ENCODE data around the gene BAZ2B. TPM values are rescaled to one million over a fixed set of nuclear protein-coding genes. Genes with fewer than 3 reads are reported as not detected.

The BAZ2B gene
- total RNA-seq, 1 donor from 2014 or later = 108 TPM

- no peak for DNase-seq (ENCODE audit: low spot score)
These were observed 154.1 kb downstream of the BAZ2B start for GRCh38 chr2:159462201-159462785.

DNA sequence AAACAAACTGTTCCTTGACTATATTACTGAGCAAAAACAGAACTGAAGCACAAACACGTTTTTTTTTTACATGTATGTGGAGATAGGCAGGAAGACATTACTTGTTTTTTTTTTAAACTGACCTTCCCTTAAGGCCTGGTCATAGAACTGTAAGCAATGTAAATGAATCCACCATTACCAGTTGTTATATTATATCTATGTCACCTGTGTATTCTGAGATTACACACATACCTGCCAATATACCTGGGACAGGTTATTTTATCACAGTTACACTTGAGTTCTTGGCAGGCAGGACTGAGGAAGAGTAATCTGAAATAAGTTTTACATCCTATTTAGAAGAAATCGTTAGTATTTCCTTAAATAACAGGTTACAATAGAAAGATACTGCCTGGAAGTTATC, 155.3 kb downstream of the BAZ2B start:
- no peak for DNase-seq (ENCODE audit: low spot score)

DNA sequence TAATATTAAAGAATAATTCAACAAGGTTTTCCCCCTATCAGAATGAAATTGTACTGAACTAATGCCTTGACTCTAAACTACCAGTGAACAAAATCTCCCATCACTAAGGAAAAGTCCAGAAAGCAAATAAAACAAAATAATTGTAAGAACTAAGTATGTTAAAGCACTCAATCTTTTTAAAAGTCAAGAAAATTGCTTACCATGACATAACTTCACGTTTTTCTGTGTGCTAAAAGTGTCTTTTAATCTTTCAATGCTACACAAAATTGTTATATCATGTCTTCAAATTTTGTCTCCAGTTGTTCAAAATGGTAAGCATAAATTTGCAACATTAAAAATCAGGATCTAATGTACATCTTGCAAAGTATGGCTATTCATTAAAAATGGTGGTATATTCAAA, 156.1 kb downstream of the BAZ2B start:
- DNase-seq (ENCODE audit: low spot score) = no peak

DNA sequence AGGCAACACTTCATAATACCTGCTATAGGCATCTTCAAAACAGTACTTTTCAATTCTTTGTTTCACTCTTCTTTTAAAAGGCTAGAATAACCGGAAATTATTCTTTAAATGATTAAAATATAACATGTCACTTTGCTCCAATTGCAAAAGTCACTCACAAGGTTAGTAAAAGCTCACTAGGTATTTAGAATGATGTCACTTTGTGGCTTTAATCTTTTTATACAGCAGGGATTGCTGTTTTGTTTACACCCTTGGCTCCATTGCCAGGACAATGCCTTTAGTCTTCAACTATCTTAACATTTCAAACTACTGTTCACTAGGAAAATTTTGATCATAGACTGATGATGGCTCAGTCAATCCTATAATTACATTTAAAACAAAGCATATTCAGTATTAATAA, 157.1 kb downstream of the BAZ2B start:
- DNase-seq (ENCODE audit: low spot score) = no peak

DNA sequence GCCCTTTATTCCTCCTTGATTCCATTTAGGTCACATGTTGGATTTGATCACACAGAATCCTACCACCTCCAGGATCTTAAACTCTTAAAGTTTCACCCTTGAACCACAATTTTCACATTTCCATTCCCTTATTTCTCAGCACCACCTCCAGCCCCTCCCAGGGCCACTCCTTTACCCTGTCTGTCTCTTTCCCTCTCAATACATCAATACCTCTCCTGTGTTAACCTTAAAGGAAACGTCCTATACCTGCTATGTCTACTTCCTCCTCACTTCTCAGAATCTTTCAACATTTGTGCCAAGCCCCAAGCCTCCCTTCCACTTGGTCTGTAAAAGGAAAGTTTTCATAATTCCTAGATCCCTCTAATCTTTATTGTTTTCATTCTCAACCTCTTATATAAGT, 158.8 kb downstream of the BAZ2B start:
- no peak for DNase-seq (ENCODE audit: low spot score)

- DNase-seq (ENCODE audit: low spot score) = no peak
These were observed 159.6 kb downstream of the BAZ2B start for GRCh38 chr2:159456500-159457426.

- DNase-seq (ENCODE audit: low spot score) = no peak
These were observed 160.9 kb downstream of the BAZ2B start for GRCh38 chr2:159455330-159455918.

- no peak for DNase-seq (ENCODE audit: low spot score)
These were observed 162.2 kb downstream of the BAZ2B start for GRCh38 chr2:159454185-159454584.

- DNase-seq (ENCODE audit: low spot score) = no peak
These were observed 166.2 kb downstream of the BAZ2B start for GRCh38 chr2:159450180-159450579.

DNA sequence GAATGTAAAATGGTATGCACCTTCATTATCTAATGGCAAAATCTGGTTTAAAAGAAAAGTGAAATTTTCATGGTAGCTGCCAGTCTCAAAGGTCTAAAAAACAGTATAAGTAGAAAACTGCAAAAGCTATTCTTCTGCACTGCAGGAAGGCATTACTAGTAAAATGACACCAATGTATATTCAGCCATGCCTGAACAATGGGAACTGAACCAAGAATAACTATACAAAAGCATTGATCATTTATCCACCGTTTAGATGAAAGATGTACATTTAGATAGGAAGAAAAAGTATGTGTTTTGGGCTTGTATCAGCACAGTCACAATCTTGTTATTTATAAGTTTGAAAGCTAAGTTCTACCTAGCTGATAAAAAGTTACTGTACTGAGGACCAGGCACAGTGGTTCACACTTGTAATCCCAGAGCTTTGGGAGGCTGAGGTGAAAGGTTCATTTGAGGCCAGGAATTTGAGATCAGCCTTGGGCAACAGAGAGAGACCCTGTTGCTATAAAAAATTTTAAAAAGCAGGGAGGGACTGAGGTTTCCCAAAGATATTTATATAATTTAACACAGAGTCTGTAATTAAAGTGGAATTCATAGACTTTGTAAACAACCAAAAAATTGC, 166.7 kb downstream of the BAZ2B start:
- no peak for DNase-seq (ENCODE audit: low spot score)

- DNase-seq (ENCODE audit: low spot score) = no peak
These were observed 169.5 kb downstream of the BAZ2B start for GRCh38 chr2:159446817-159447216.

DNA sequence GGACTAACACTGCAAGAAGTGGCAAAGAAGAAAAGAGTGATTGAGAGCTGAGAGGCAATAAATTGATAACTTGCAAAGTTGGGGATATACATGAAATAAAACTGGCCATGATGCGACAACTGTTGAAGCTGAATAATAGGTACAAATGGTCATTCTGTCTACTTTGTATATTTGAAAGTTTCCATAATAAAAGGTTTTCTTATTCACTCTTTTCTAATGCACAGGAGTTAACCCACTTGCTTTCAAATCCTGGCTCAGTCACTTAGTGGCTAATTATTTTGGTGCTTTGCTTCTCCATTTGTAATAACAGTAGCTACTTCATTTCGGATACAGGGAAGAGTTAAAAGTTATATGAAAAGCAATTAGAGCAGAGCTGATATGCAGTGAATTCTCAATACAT, 170.1 kb downstream of the BAZ2B start:
- no peak for DNase-seq (ENCODE audit: low spot score)

- no peak for DNase-seq (ENCODE audit: low spot score)
These were observed 171.0 kb downstream of the BAZ2B start for GRCh38 chr2:159445307-159445706.

DNA sequence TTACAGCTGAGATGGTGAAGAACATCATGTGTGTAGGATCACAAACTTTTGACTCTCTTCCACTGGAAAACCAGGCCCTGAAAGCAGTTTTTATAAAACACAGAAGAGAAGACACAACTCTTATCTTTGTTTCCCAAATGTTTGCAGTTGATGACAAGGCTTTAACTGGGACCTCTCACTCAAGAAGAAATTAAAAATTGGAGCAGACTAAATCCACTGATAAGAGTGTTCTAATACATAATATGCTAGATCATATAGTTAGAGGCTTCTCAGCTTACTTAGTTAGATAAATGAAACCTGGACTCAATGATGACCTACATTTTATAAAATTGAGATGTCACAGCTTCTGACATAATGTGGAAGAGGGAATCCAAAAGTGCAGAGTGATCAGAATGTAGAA, 171.6 kb downstream of the BAZ2B start:
- no peak for DNase-seq (ENCODE audit: low spot score)

DNA sequence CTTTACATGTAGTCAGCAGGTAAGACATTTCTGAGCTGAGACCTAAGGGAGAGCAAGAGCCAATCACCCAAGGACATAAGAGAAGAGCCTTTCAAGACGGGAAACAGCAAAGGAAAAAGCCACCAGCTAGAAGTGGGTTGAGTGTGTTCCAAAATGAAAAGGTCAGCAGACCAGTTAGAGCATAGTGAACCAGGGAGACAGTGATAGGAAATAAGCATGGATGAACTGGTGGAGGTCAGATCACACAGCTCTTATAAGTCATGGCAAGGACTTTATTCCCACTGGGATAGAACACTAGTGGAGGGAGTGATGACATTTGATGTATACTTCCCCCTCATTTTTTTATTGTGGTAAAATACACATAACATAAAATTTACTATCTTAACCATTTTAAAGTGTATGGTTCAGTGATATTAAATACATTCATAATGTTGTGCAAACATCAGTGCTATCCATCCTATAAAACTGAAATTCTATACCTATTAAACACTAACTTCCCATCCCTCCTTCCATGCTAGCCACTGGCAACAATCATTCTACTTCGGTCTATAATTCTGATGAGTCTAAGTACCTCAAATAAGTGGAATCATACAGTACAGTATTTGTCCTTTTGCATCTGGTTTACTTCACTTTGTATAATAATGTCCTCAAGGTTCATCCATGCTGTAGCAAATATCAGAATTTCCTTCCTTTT, 174.0 kb downstream of the BAZ2B start:
- no peak for DNase-seq (ENCODE audit: low spot score)

DNA sequence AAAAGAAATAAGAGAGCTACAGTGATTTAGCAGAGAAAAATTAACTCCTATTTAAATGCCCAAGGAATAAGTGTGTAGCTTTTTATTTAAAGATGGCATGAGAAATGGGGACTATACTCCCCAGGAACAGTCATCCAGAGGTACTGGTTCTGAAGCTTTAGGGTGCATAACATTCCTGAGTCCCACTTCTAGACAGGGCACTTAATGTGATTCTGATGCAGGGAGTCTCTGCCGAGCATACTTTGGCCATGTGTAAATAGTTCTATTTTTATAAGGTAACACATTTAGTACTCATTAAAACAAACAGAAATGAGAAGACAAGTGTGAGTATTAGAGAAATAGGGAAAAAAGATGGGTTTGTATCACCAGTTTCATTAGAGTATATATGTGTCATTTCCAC, 175.2 kb downstream of the BAZ2B start:
- no peak for DNase-seq (ENCODE audit: low spot score)

- DNase-seq (ENCODE audit: low spot score) = no peak
These were observed 176.9 kb downstream of the BAZ2B start for GRCh38 chr2:159439421-159439820.

DNA sequence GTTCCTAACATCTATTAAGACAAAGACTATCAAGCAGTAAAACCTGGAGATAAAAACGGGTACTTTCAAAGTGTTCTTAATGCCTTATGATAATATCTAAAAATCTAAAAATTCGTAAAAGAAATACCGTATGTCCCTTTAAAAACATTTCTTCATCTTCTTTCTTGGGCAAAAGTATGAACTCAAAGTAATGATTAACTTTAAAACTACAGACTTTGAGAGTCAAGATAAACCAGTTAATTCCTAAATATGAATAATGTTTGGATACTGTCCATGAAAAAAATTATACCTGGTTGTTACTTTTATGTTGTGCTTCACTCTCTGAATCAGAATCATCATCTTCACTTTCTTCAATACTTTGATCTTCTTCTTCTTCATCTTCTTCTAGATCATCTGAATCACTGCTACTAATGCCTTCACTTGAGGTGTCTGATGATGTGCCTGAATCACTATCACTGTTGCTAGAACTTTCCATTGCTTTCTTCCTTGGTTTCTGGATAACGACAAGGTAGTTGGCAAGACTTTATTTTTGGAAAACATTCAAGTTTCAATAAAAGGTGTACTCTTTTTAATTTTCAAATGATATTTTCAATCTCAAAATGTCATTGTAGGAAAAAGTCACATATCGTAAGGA, 177.5 kb downstream of the BAZ2B start:
- no peak for DNase-seq (ENCODE audit: low spot score)

DNA sequence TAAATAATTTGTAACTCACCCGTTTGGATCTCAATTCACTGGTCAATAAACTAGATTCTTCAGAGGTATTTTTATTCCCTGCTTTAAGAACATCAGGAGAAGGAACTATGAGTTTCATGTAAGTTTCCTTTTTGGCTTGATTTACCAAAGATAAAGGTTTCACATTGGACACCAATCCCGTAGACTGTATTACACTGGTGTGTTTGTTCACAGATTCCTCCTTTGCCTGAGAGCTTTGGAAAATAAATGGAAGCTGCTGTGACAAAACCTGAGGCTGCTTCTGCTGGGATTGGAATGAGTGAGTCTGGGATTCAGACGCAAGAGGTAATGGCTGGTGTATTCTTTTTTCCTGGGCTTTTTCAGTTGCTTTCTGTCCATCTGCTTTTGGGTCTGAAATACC, 178.1 kb downstream of the BAZ2B start:
- no peak for DNase-seq (ENCODE audit: low spot score)

- DNase-seq (ENCODE audit: low spot score) = no peak
These were observed 183.7 kb downstream of the BAZ2B start for GRCh38 chr2:159432610-159433009.

- no peak for DNase-seq (ENCODE audit: low spot score)
These were observed 189.3 kb downstream of the BAZ2B start for GRCh38 chr2:159427048-159427447.
